ENCODE data around the gene CPLX1. TPM values are rescaled to one million over a fixed set of nuclear protein-coding genes. Genes with fewer than 3 reads are reported as not detected.

The CPLX1 gene
- polyA plus RNA-seq, 1 donor (not counting 4 experiments of a cell fraction or from before 2014, with no cell fraction given), result 0.04 TPM

GRCh38 chr4:742096-742741 is 83.7 kb downstream of the CPLX1 start:
- Histone ChIP-seq H3K9me3 (ENCODE audit: control insufficient read depth, low read depth, low read length) (no peaks in the 10 kb centered on the region), H3K4me3 (ENCODE audit: control insufficient read depth in 2 of 3, extremely low read depth in 1 of 3, insufficient read depth in 2 of 3, low read depth in 1 of 3, low read length in 3 of 3) (no peak overlapping the region), H2AFZ (ENCODE audit: control insufficient read depth, low read length) (no peak overlapping the region), H3K36me3 (ENCODE audit: control insufficient read depth in 2 of 2, extremely low read depth in 1 of 2, insufficient read depth in 2 of 2, low read length in 2 of 2) (peaks cover 10 to 21% of the 10 kb centered on the region in 2 experiments), H3K27me3 (ENCODE audit: control insufficient read depth, extremely low read depth, insufficient read depth, low read length) (no peaks in the 10 kb centered on the region), H3K9ac (ENCODE audit: control insufficient read depth, extremely low read depth, insufficient read depth, low read length) (no peak overlapping the region), H3K79me2 (ENCODE audit: control insufficient read depth, insufficient read depth, low read length) (no peaks in the 10 kb centered on the region), H3K4me2 (ENCODE audit: control insufficient read depth, extremely low read depth, insufficient read depth, low read depth, low read length) (no peak overlapping the region), H3K27ac (ENCODE audit: control insufficient read depth, insufficient read depth, low read length) (no peak overlapping the region), H3K9me1 (ENCODE audit: control insufficient read depth, extremely low read depth, insufficient read depth, low read length) (no peaks in the 10 kb centered on the region), H3K4me1 (ENCODE audit: control insufficient read depth, extremely low read depth, insufficient read depth, low read length) (no peaks in the 10 kb centered on the region), H4K20me1 (ENCODE audit: control insufficient read depth, extremely low read depth, insufficient read depth, low read length) (peaks cover 5% of the 10 kb centered on the region)
- dilution Hi-C loops (cut with MboI; ENCODE audit: extremely low pct_ligation_motif_present, low sequenced_read_pairs), result no loop called here
- FAIRE-seq (no peak), DNase-seq (ENCODE audit: low read depth, low spot score) (no peak)
- no peak for TF ChIP-seq EZH2 (IDR thresholded peaks at IDR 0.05; ENCODE audit: low read length)
- TF ChIP-seq CTCF (optimal IDR thresholded peaks at IDR 0.05 in 1 of 3, IDR thresholded peaks at IDR 0.05 in 1 of 3, conservative IDR thresholded peaks at IDR 0.05 in 1 of 3; ENCODE audit: extremely low read depth in 1 of 3, insufficient read depth in 2 of 3, low read length in 3 of 3), result no peak

GRCh38 chr4:740656-741282 is 85.2 kb downstream of the CPLX1 start:
- no peak overlapping the region for H3K4me3 ChIP-seq (ENCODE audit: control insufficient read depth in 2 of 3, extremely low read depth in 1 of 3, insufficient read depth in 2 of 3, low read depth in 1 of 3, low read length in 3 of 3)
- H3K4me2 ChIP-seq (ENCODE audit: control insufficient read depth, extremely low read depth, insufficient read depth, low read depth, low read length), result no peak overlapping the region
- dilution Hi-C loops (cut with MboI; ENCODE audit: extremely low pct_ligation_motif_present, low sequenced_read_pairs), result no loop called here
- H3K9me3 ChIP-seq (ENCODE audit: control insufficient read depth, low read depth, low read length), result no peaks in the 10 kb centered on the region
- H3K27ac ChIP-seq (ENCODE audit: control insufficient read depth, insufficient read depth, low read length), result no peak overlapping the region
- peaks cover 5% of the 10 kb centered on the region for H4K20me1 ChIP-seq (ENCODE audit: control insufficient read depth, extremely low read depth, insufficient read depth, low read length)
- FAIRE-seq (no peak), DNase-seq (ENCODE audit: low read depth, low spot score) (no peak)
- no peak for TF ChIP-seq EZH2 (IDR thresholded peaks at IDR 0.05; ENCODE audit: low read length)
- TF ChIP-seq CTCF (optimal IDR thresholded peaks at IDR 0.05 in 1 of 3, IDR thresholded peaks at IDR 0.05 in 1 of 3, conservative IDR thresholded peaks at IDR 0.05 in 1 of 3; ENCODE audit: extremely low read depth in 1 of 3, insufficient read depth in 2 of 3, low read length in 3 of 3), result no peak
- H3K79me2 ChIP-seq (ENCODE audit: control insufficient read depth, insufficient read depth, low read length), result no peaks in the 10 kb centered on the region
- no peak overlapping the region for H3K9ac ChIP-seq (ENCODE audit: control insufficient read depth, extremely low read depth, insufficient read depth, low read length)
- H3K9me1 ChIP-seq (ENCODE audit: control insufficient read depth, extremely low read depth, insufficient read depth, low read length), result no peaks in the 10 kb centered on the region
- H3K4me1 ChIP-seq (ENCODE audit: control insufficient read depth, extremely low read depth, insufficient read depth, low read length), result no peaks in the 10 kb centered on the region
- H3K36me3 ChIP-seq (ENCODE audit: control insufficient read depth in 2 of 2, extremely low read depth in 1 of 2, insufficient read depth in 2 of 2, low read length in 2 of 2), result peaks cover 12 to 25% of the 10 kb centered on the region in 2 experiments
- no peaks in the 10 kb centered on the region for H3K27me3 ChIP-seq (ENCODE audit: control insufficient read depth, extremely low read depth, insufficient read depth, low read length)
- no peak overlapping the region for H2AFZ ChIP-seq (ENCODE audit: control insufficient read depth, low read length)

Data from keratinocyte (primary cell).